Gastrocnemius medialis (tissue), 4 donors: Measurements from ENCODE around the gene RARG.

Experiments used
- POLR2A ChIP-seq, 2 donors: fragments of 450-650 bp; IDR thresholded peaks; one replicate each; pipeline ENCODE4 v1.6.1; 2017; ENCODE audit warnings: antibody characterized with exemption in 2 of 2, mild to moderate bottlenecking in 2 of 2, moderate library complexity in 2 of 2
- TF ChIP-seq, protein P1 (sequence below), 5 experiments: fragments of 450-650 bp in 3 of 5; fragments of 200-600 bp in 2 of 5; sonication (generic) in 2 of 5; IDR thresholded peaks in 4 of 5; conservative IDR thresholded peaks in 1 of 5; 1 replicate in 4 of 5; 2 replicates in 1 of 5; pipeline ENCODE4 v1.5.1; 2016 to 2019; ENCODE audit warnings: antibody characterized with exemption in 5 of 5, mild to moderate bottlenecking in 3 of 5, moderate library complexity in 3 of 5

- TF ChIP-seq, protein P1, sequence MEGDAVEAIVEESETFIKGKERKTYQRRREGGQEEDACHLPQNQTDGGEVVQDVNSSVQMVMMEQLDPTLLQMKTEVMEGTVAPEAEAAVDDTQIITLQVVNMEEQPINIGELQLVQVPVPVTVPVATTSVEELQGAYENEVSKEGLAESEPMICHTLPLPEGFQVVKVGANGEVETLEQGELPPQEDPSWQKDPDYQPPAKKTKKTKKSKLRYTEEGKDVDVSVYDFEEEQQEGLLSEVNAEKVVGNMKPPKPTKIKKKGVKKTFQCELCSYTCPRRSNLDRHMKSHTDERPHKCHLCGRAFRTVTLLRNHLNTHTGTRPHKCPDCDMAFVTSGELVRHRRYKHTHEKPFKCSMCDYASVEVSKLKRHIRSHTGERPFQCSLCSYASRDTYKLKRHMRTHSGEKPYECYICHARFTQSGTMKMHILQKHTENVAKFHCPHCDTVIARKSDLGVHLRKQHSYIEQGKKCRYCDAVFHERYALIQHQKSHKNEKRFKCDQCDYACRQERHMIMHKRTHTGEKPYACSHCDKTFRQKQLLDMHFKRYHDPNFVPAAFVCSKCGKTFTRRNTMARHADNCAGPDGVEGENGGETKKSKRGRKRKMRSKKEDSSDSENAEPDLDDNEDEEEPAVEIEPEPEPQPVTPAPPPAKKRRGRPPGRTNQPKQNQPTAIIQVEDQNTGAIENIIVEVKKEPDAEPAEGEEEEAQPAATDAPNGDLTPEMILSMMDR (IDR thresholded peaks at IDR 0.05 in 4 of 5, conservative IDR thresholded peaks at IDR 0.05 in 1 of 5): no peak
- TF ChIP-seq POLR2A (IDR thresholded peaks at IDR 0.05): no peak
Observed at GRCh38 chr12:53172352-53172751, 59.7 kb downstream of the RARG start.
